ENCODE data around the gene CUL1.
"Not testable (repeated sequence)": the region's sequence is repeated elsewhere in the genome, so short reads cannot be mapped to it uniquely, and the experiment has no call there.

The CUL1 gene

DNA sequence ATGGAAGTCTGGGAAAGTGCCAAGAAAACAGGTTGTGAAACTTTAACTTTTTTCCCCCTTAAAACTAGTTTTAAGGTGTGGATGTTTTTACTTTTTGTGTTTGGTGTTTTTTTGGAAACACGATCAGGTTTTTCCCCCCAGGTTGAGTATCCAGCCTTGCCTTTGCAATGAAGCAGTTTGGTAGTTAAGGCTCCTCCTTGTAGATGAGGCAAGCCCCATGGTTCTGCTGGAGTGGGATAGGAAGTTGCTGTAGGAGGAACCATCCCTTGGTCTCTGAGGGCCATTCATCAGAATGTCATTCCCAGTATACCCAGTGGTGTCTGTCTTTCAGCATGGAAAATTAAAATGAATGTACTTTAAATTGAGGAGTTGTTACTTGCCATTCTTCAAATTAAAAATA, 2.7 kb downstream of the CUL1 start:
- H3K4me3 ChIP-seq (ENCODE audit: insufficient read depth in 1 of 2, low read depth in 1 of 2, low read length in 2 of 2) = peak overlapping the region in 1 of 2 experiments; percentile 80
- no peak overlapping the region for H2BK15ac ChIP-seq (ENCODE audit: low read depth, poor library complexity, severe bottlenecking)
- peak; percentile 55 for DNase-seq
- H3K9ac ChIP-seq (ENCODE audit: low read length) = peak overlapping the region; percentile 96
- no peak overlapping the region for H4K91ac ChIP-seq (ENCODE audit: low read length)
- peaks cover 4% of the 10 kb centered on the region for H3K4me1 ChIP-seq (ENCODE audit: control insufficient read depth, insufficient read depth, low read depth, low read length)
- H2AK5ac ChIP-seq (ENCODE audit: low read length, severe bottlenecking) = no peak overlapping the region
- no peak overlapping the region for H4K8ac ChIP-seq (ENCODE audit: low read length)
- H3K27me3 ChIP-seq (ENCODE audit: control insufficient read depth in 1 of 2, insufficient read depth in 1 of 2, low read length in 2 of 2) = no peaks in the 10 kb centered on the region
- H3K27ac ChIP-seq (ENCODE audit: low read length, poor library complexity, severe bottlenecking) = no peak overlapping the region
- no peak overlapping the region for H2AFZ ChIP-seq (ENCODE audit: low read depth, low read length)
- no peak overlapping the region for H2BK120ac ChIP-seq (ENCODE audit: low read depth, low read length)
- no peak overlapping the region for H3K18ac ChIP-seq (ENCODE audit: low read depth in 1 of 2, low read length in 2 of 2)
- no peaks in the 10 kb centered on the region for H3K36me3 ChIP-seq (ENCODE audit: control insufficient read depth in 1 of 2, insufficient read depth in 2 of 2, low read depth in 1 of 2, low read length in 2 of 2)
- no peaks in the 10 kb centered on the region for H3K79me1 ChIP-seq (replicated peaks; ENCODE audit: low read length, poor library complexity, severe bottlenecking)
- no peak overlapping the region for H2BK12ac ChIP-seq (ENCODE audit: low read length in 2 of 2)
- no peak overlapping the region for H2BK5ac ChIP-seq (ENCODE audit: low read depth, low read length, poor library complexity, severe bottlenecking)
- no peak overlapping the region for H3K23ac ChIP-seq (ENCODE audit: low read length in 2 of 2)
- no peak overlapping the region for H3K4ac ChIP-seq (ENCODE audit: low read depth in 1 of 2, low read length in 2 of 2)
- no peak overlapping the region for H3K14ac ChIP-seq (ENCODE audit: low read length in 2 of 2)
- H3K9me3 ChIP-seq (ENCODE audit: control insufficient read depth, low read length) = no peaks in the 10 kb centered on the region
- H3K4me2 ChIP-seq (ENCODE audit: low read length, poor library complexity, severe bottlenecking) = no peak overlapping the region
- 14% methylated on average over 1 of the region's 1 CpG for WGBS

DNA sequence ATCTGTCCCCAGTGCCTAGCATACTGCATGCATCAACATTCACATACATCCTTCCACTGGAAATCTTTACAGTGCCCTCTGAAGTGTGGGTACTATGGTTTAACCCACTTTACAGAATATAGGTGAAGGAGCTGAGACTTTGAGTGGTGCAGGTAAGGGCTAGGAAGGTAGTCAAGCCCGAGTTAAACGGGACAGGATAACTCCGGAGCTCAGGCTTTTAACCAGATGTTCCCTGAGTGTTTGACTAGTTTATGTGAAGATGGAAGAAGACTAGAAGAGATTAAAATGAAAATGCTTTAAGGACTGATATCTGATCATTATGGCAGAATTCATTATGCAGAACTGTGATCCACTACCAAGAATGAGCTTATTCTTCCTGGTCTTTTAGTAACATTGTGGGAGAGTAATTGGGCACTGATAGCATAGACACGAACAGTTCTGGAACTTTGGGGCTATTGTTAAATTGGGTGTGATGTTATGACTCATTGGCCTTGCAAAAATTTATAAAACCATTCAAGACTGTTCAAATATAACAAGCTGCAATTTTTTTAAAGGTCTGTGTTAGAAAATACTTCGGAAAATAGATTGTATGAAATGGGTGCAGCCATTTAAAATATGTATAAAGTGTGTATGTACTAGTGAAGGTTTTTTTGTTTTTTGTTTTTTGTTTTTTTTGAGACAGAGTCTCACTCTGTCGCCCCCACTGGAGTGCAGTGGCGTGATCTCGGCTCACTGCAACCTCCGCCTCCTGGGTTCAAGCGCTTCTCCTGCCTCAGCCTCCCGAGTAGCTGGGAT, 4.4 kb downstream of the CUL1 start:
- no peak overlapping the region for H2AFZ ChIP-seq (ENCODE audit: low read depth, low read length)
- no peak overlapping the region for H2BK15ac ChIP-seq (ENCODE audit: low read depth, poor library complexity, severe bottlenecking)
- H3K79me1 ChIP-seq (replicated peaks; ENCODE audit: low read length, poor library complexity, severe bottlenecking) = no peaks in the 10 kb centered on the region
- H4K91ac ChIP-seq (ENCODE audit: low read length) = no peak overlapping the region
- H3K14ac ChIP-seq (ENCODE audit: low read length in 2 of 2) = no peak overlapping the region
- 96% methylated on average over 10 of the region's 11 CpGs for WGBS
- no peak overlapping the region for H2BK5ac ChIP-seq (ENCODE audit: low read depth, low read length, poor library complexity, severe bottlenecking)
- no peak overlapping the region for H3K18ac ChIP-seq (ENCODE audit: low read depth in 1 of 2, low read length in 2 of 2)
- no peak overlapping the region for H3K4me2 ChIP-seq (ENCODE audit: low read length, poor library complexity, severe bottlenecking)
- H3K9ac ChIP-seq (ENCODE audit: low read length) = no peak overlapping the region
- H2AK5ac ChIP-seq (ENCODE audit: low read length, severe bottlenecking) = no peak overlapping the region
- no peak overlapping the region for H3K4ac ChIP-seq (ENCODE audit: low read depth in 1 of 2, low read length in 2 of 2)
- no peak for DNase-seq
- H3K9me3 ChIP-seq (ENCODE audit: control insufficient read depth, low read length) = no peaks in the 10 kb centered on the region
- no peak overlapping the region for H3K27ac ChIP-seq (ENCODE audit: low read length, poor library complexity, severe bottlenecking)
- no peaks in the 10 kb centered on the region for H3K36me3 ChIP-seq (ENCODE audit: control insufficient read depth in 1 of 2, insufficient read depth in 2 of 2, low read depth in 1 of 2, low read length in 2 of 2)
- H3K27me3 ChIP-seq (ENCODE audit: control insufficient read depth in 1 of 2, insufficient read depth in 1 of 2, low read length in 2 of 2) = no peaks in the 10 kb centered on the region
- no peak overlapping the region for H2BK120ac ChIP-seq (ENCODE audit: low read depth, low read length)
- H2BK12ac ChIP-seq (ENCODE audit: low read length in 2 of 2) = no peak overlapping the region
- H3K23ac ChIP-seq (ENCODE audit: low read length in 2 of 2) = no peak overlapping the region
- H4K8ac ChIP-seq (ENCODE audit: low read length) = no peak overlapping the region
- H3K4me3 ChIP-seq (ENCODE audit: insufficient read depth in 1 of 2, low read depth in 1 of 2, low read length in 2 of 2) = no peak overlapping the region
- peaks cover 3% of the 10 kb centered on the region for H3K4me1 ChIP-seq (ENCODE audit: control insufficient read depth, insufficient read depth, low read depth, low read length)

DNA sequence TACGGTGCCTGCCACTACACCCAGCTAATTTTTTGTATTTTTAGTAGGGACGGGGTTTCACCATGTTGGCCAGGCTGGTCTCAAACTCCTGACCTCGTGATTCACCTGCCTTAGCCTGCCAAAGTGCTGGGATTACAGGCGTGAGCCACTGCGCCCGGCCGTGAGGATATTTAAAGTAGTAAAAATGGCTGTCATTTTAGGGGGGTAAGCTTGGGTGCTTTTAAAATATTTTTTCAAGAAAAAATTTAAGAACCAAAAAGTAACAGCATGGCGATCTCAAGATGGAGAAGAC, 4.9 kb downstream of the CUL1 start:
- H2BK15ac ChIP-seq (ENCODE audit: low read depth, poor library complexity, severe bottlenecking); H3K27ac ChIP-seq (ENCODE audit: low read length, poor library complexity, severe bottlenecking); H3K9me3 ChIP-seq (ENCODE audit: control insufficient read depth, low read length); H3K27me3 ChIP-seq (ENCODE audit: control insufficient read depth in 1 of 2, insufficient read depth in 1 of 2, low read length in 2 of 2); H2AFZ ChIP-seq (ENCODE audit: low read depth, low read length); H3K9ac ChIP-seq (ENCODE audit: low read length); H3K18ac ChIP-seq (ENCODE audit: low read depth in 1 of 2, low read length in 2 of 2); H3K4ac ChIP-seq (ENCODE audit: low read depth in 1 of 2, low read length in 2 of 2); H2BK120ac ChIP-seq (ENCODE audit: low read depth, low read length); H3K4me3 ChIP-seq (ENCODE audit: insufficient read depth in 1 of 2, low read depth in 1 of 2, low read length in 2 of 2); H2AK5ac ChIP-seq (ENCODE audit: low read length, severe bottlenecking); H3K79me1 ChIP-seq (replicated peaks; ENCODE audit: low read length, poor library complexity, severe bottlenecking); H3K23ac ChIP-seq (ENCODE audit: low read length in 2 of 2); DNase-seq; H3K14ac ChIP-seq (ENCODE audit: low read length in 2 of 2); H2BK12ac ChIP-seq (ENCODE audit: low read length in 2 of 2); H2BK5ac ChIP-seq (ENCODE audit: low read depth, low read length, poor library complexity, severe bottlenecking); H4K91ac ChIP-seq (ENCODE audit: low read length); H4K8ac ChIP-seq (ENCODE audit: low read length); H3K4me2 ChIP-seq (ENCODE audit: low read length, poor library complexity, severe bottlenecking); H3K36me3 ChIP-seq (ENCODE audit: control insufficient read depth in 1 of 2, insufficient read depth in 2 of 2, low read depth in 1 of 2, low read length in 2 of 2); H3K4me1 ChIP-seq (ENCODE audit: control insufficient read depth, insufficient read depth, low read depth, low read length): not testable (repeated sequence)
- WGBS = 92% methylated on average over 7 of the region's 8 CpGs

DNA sequence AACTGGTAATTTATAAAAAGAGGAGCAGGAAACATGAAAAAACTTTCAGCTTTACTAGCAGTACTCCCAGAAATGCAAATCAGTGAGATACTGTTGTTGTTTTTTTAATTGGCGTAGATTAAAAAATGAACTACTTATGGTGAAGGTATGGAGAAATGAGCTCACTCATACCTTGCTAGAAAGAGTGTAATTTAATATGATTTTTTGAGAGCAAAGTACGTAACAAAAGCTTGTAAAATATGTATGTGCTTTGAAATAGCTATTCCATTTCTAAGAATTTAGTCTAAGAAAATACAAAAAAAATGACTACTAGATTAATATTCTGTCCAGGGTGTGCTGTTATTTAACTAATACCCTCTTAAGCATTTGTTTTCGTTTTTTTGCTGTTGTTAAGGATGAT, 5.5 kb downstream of the CUL1 start:
- H3K14ac ChIP-seq (ENCODE audit: low read length in 2 of 2) = no peak overlapping the region
- H3K18ac ChIP-seq (ENCODE audit: low read depth in 1 of 2, low read length in 2 of 2) = no peak overlapping the region
- H2BK5ac ChIP-seq (ENCODE audit: low read depth, low read length, poor library complexity, severe bottlenecking) = no peak overlapping the region
- H3K36me3 ChIP-seq (ENCODE audit: control insufficient read depth in 1 of 2, insufficient read depth in 2 of 2, low read depth in 1 of 2, low read length in 2 of 2) = no peaks in the 10 kb centered on the region
- peak overlapping the region; percentile 34 for H3K9ac ChIP-seq (ENCODE audit: low read length)
- H3K27ac ChIP-seq (ENCODE audit: low read length, poor library complexity, severe bottlenecking) = no peak overlapping the region
- H2BK12ac ChIP-seq (ENCODE audit: low read length in 2 of 2) = no peak overlapping the region
- no peaks in the 10 kb centered on the region for H3K27me3 ChIP-seq (ENCODE audit: control insufficient read depth in 1 of 2, insufficient read depth in 1 of 2, low read length in 2 of 2)
- no peak overlapping the region for H4K91ac ChIP-seq (ENCODE audit: low read length)
- H3K4me3 ChIP-seq (ENCODE audit: insufficient read depth in 1 of 2, low read depth in 1 of 2, low read length in 2 of 2) = no peak overlapping the region
- no peaks in the 10 kb centered on the region for H3K79me1 ChIP-seq (replicated peaks; ENCODE audit: low read length, poor library complexity, severe bottlenecking)
- no peak overlapping the region for H2BK120ac ChIP-seq (ENCODE audit: low read depth, low read length)
- no peak overlapping the region for H4K8ac ChIP-seq (ENCODE audit: low read length)
- no peaks in the 10 kb centered on the region for H3K9me3 ChIP-seq (ENCODE audit: control insufficient read depth, low read length)
- H3K4me1 ChIP-seq (ENCODE audit: control insufficient read depth, insufficient read depth, low read depth, low read length) = peaks cover 4% of the 10 kb centered on the region
- H2AK5ac ChIP-seq (ENCODE audit: low read length, severe bottlenecking) = no peak overlapping the region
- no peak overlapping the region for H3K4me2 ChIP-seq (ENCODE audit: low read length, poor library complexity, severe bottlenecking)
- no peak for DNase-seq
- no peak overlapping the region for H2AFZ ChIP-seq (ENCODE audit: low read depth, low read length)
- no peak overlapping the region for H3K23ac ChIP-seq (ENCODE audit: low read length in 2 of 2)
- no peak overlapping the region for H2BK15ac ChIP-seq (ENCODE audit: low read depth, poor library complexity, severe bottlenecking)
- no peak overlapping the region for H3K4ac ChIP-seq (ENCODE audit: low read depth in 1 of 2, low read length in 2 of 2)
- 100% methylated on average over 1 of the region's 3 CpGs for WGBS
